BLaER1 (cell line): Measurements from ENCODE around the gene DIO3.

Source experiments
- H3K27ac ChIP-seq: shearing (Covaris generic); formaldehyde crosslinking; 2 replicates; pipeline ENCODE4 v1.8.1; 2022
- H3K27me3 ChIP-seq: shearing (Covaris generic); formaldehyde crosslinking; 2 replicates; pipeline ENCODE4 v1.8.1; 2022
- H3K36me3 ChIP-seq: shearing (Covaris generic); formaldehyde crosslinking; 2 replicates; pipeline ENCODE4 v1.8.1; 2022
- H3K4me1 ChIP-seq: shearing (Covaris generic); formaldehyde crosslinking; 2 replicates; pipeline ENCODE4 v1.8.1; 2022
- H3K4me2 ChIP-seq: shearing (Covaris generic); formaldehyde crosslinking; 2 replicates; pipeline ENCODE4 v1.8.1; 2022
- H3K4me3 ChIP-seq: shearing (Covaris generic); formaldehyde crosslinking; 2 replicates; pipeline ENCODE4 v1.8.1; 2022
- H3K9ac ChIP-seq: shearing (Covaris generic); formaldehyde crosslinking; 2 replicates; pipeline ENCODE4 v1.8.1; 2022
- H3K9me3 ChIP-seq: shearing (Covaris generic); formaldehyde crosslinking; 2 replicates; pipeline ENCODE4 v1.8.1; 2022
- H4K20me1 ChIP-seq: shearing (Covaris generic); formaldehyde crosslinking; 2 replicates; pipeline ENCODE4 v1.8.1; 2022
- Cebpa-rat ChIP-seq: shearing (Covaris generic); IDR thresholded peaks from 2 replicates; pipeline ENCODE4 v1.8.1; 2022

DIO3 gene

DNA sequence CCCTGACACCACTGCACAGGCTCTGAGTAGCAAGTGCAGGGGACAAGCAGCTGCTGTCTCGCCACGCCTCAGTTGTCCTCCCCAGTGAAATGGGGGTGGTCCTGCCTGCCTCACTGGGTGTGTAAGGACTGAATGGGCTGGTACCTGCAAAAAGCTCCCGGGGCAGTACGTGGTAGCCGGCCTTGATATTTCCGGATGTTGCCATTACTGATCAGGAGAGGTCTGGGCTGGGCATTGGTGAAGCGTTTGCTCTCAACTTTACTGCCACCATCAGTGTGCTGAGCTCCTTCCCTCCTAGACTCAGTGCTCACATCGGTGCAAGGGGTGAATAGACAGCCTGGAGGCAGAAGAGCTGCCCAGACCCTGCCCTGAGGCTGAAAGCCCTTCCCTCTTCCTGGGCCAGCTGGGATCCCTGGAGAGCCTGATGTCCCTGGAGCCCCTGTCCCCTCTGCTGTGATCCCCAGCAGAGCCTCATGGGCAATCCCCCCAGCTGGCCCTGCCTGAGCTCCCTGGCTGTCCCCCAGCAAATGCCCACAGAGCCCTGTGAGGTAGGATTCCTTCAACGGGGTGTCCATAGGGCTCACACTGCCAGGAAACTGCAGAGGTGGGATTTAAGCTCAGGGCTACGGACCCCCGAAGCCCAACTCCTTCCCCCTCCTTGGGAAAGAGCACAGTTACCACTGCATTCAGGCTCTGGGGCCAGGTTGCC lies 18.2 kb downstream of the DIO3 start:
- H3K27ac ChIP-seq = no peak overlapping the region
- H3K4me2 ChIP-seq = no peak overlapping the region
- H3K4me3 ChIP-seq = no peak overlapping the region

DNA sequence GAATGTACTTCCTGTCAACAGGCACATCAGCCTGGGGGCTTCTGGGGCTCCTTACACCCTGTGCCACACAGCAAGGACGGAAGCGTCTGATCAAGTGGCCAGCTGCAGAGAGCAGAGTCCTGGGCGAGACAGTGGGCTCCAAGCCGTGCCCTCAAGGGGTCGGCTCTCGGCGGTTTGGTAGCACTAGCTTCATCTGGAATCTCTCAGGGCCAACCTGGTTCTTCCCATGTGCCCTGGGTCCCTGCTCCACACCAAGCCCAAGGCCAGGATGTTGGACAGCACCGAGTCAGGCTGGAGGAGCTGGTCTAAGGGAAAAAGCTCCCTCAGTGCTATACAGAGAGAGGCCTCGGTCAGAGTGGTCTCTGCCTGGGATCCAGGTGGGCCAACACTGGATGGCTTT lies 20.5 kb downstream of the DIO3 start:
- H3K27ac ChIP-seq = no peak overlapping the region
- H3K4me2 ChIP-seq = no peak overlapping the region
- no peaks in the 10 kb centered on the region for H3K9me3 ChIP-seq
- peaks cover 19% of the 10 kb centered on the region for H3K4me1 ChIP-seq
- no peak for TF ChIP-seq Cebpa-rat
- H3K4me3 ChIP-seq = no peak overlapping the region
- no peaks in the 10 kb centered on the region for H3K27me3 ChIP-seq
- no peaks in the 10 kb centered on the region for H3K36me3 ChIP-seq
- H3K9ac ChIP-seq = no peak overlapping the region
- no peaks in the 10 kb centered on the region for H4K20me1 ChIP-seq

More for the DNA sequence above, 18.2 kb downstream of the DIO3 start:
- no peaks in the 10 kb centered on the region for H3K9me3 ChIP-seq
- no peaks in the 10 kb centered on the region for H3K36me3 ChIP-seq
- no peak overlapping the region for H3K9ac ChIP-seq
- H3K4me1 ChIP-seq = 0 out of 2 replicates have a peak, but pooled peaks cover 3% of the 10 kb centered on the region
- no peak for TF ChIP-seq Cebpa-rat
- no peaks in the 10 kb centered on the region for H4K20me1 ChIP-seq
- H3K27me3 ChIP-seq = no peaks in the 10 kb centered on the region

DNA sequence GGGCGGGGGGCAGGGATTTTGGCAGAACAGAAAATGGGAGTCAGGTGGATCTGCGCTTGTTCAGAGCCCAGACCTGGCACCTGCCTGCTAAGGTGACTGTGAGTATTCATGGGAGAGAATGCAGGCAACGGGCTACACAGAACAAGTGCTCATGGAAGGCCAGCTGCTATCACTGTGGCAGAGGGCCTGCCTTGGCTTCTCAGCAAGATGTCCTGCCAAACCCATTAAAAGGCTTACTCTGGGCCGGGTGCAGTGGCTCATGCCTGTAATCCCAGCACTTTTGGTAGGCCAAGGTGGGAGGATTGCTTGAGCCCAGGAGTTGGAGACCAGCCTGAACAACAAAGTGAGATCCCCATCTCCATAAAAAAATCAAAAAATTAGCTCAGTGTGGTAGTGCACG lies 21.0 kb downstream of the DIO3 start:
- Histone ChIP-seq H4K20me1 (no peaks in the 10 kb centered on the region), H3K4me1 (peaks cover 24% of the 10 kb centered on the region), H3K27me3 (no peaks in the 10 kb centered on the region; the same call in 1 of the 2 replicates), H3K4me3 (no peak overlapping the region), H3K36me3 (no peaks in the 10 kb centered on the region), H3K4me2 (no peak overlapping the region), H3K27ac (no peak overlapping the region), H3K9ac (no peak overlapping the region), H3K9me3 (no peaks in the 10 kb centered on the region)
- no peak for TF ChIP-seq Cebpa-rat

DNA sequence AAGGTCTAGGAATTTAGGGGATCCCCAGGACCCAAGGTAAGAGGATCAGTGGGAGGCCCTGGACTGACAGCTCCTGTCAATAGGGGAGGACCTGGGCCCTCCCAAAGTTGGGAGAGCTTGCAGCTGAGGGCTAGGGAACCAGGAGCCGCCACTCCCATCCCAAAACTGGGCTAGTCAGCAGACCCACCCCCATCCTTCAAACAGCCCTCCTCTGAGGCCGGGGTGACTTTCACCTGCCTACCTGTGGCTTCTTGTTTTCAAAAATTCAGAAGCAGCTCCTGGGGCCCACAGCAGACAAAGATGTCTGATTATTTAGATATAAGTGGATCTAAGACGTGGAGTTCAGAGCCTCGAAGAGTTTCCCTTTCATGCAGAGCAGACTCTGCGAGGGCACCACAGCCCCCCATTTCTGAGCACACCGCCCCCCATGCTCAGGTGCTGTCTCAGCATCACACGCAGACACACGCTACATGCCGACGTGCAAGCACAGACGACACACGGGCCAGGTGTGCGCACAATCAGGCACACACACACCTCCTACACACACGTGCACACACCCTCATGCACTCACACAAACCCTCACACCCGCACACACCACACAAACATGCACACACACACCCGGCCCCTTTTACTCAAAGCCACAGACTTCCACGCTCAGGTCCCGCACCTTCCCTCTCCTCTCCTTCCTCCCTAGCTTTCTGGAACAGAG lies 21.9 kb downstream of the DIO3 start:
- no peak overlapping the region for H3K4me2 ChIP-seq
- H3K9ac ChIP-seq = no peak overlapping the region
- no peak overlapping the region for H3K27ac ChIP-seq
- no peaks in the 10 kb centered on the region for H4K20me1 ChIP-seq
- H3K9me3 ChIP-seq = no peaks in the 10 kb centered on the region
- no peaks in the 10 kb centered on the region for H3K36me3 ChIP-seq
- no peak overlapping the region for H3K4me3 ChIP-seq
- no peak for TF ChIP-seq Cebpa-rat
- peaks cover 33% of the 10 kb centered on the region for H3K4me1 ChIP-seq
- no peaks in the 10 kb centered on the region; the same call in 1 of the 2 replicates for H3K27me3 ChIP-seq

DNA sequence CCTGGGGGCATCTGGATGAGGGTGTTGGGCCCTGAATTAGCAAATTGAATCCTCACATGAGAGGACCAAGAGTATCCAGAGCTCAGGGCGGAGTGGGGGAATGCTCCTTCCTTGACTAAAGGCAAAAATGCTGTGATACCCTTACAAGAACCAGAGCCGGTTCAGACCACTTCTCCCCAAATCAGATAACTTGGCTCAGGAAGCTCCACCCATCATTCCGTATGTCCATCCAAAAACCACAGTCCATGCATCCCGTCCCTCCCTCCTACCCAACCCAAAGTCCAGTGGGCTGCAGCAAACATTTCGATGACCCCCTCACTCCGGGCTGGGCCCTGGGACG lies 22.4 kb downstream of the DIO3 start:
- Histone ChIP-seq H3K4me3 (no peak overlapping the region), H3K36me3 (no peaks in the 10 kb centered on the region), H3K27me3 (no peaks in the 10 kb centered on the region; the same call in 1 of the 2 replicates), H3K4me1 (peaks cover 37% of the 10 kb centered on the region), H3K27ac (no peak overlapping the region), H3K9ac (no peak overlapping the region), H3K4me2 (no peak overlapping the region), H3K9me3 (no peaks in the 10 kb centered on the region), H4K20me1 (no peaks in the 10 kb centered on the region)
- no peak for TF ChIP-seq Cebpa-rat

DNA sequence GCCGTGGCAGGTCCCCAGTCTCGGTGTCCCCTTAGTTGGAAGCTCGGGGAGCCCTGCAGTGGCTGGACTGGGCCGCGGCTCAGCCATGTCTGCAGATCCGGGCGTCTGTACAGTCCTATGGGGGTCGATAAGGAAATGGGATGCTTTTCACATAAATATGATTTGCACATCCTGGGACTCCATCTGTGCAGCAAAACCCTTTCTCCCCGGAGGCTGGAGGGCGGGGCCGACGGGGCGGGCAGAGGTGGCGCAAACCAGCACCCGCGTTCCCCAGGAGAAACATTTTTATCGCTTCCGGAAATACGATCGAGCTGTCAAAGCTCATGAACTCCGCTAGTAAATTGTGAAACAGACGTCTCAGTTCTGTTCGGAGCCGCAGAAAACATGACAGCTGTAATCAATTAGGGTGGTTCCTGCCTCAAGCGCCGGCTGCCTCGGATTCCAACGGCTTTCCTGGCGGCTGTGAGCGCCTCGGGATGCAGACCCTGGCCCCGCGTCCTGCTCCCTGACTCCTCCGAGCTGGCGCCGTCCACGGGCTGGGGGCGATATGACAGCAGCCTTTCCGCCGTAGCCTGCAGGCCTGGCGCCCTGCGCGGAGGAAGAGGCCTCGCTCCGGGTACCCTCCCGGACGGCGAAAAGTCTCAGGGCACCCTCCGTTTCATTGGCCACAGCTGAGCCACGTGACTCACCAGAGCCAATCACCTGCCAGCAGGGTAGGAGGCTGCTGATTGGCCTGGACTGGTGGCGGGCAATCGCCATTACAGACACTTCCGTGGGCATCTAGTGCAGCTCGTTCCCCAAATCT lies 23.0 kb downstream of the DIO3 start:
- no peak overlapping the region for H3K4me2 ChIP-seq
- no peak for TF ChIP-seq Cebpa-rat
- H3K4me1 ChIP-seq = peaks cover 40% of the 10 kb centered on the region
- H3K9me3 ChIP-seq = no peaks in the 10 kb centered on the region
- no peak overlapping the region for H3K9ac ChIP-seq
- H4K20me1 ChIP-seq = no peaks in the 10 kb centered on the region
- H3K27ac ChIP-seq = no peak overlapping the region
- no peaks in the 10 kb centered on the region; the same call in 1 of the 2 replicates for H3K27me3 ChIP-seq
- no peaks in the 10 kb centered on the region for H3K36me3 ChIP-seq
- H3K4me3 ChIP-seq = no peak overlapping the region

DNA sequence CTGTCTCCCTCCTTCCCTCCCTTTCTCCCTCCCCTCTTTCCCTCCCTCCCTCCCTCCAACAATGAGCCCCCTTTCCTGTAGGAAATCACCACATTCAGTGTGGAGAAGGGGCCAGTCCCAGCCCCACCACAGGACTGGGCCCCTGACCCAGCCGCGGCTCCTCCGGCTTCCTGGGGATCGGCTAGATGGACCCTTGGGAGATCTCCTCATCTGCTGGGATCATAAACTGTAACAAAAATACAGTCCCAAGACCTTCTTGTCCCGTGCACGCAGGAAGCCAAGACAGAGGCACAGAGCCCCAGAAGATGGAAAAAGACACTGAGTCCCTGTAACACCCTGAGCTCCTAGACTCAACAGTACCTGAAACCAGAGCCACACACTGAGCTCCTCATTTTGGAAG lies 23.9 kb downstream of the DIO3 start:
- TF ChIP-seq Cebpa-rat = no peak

DNA sequence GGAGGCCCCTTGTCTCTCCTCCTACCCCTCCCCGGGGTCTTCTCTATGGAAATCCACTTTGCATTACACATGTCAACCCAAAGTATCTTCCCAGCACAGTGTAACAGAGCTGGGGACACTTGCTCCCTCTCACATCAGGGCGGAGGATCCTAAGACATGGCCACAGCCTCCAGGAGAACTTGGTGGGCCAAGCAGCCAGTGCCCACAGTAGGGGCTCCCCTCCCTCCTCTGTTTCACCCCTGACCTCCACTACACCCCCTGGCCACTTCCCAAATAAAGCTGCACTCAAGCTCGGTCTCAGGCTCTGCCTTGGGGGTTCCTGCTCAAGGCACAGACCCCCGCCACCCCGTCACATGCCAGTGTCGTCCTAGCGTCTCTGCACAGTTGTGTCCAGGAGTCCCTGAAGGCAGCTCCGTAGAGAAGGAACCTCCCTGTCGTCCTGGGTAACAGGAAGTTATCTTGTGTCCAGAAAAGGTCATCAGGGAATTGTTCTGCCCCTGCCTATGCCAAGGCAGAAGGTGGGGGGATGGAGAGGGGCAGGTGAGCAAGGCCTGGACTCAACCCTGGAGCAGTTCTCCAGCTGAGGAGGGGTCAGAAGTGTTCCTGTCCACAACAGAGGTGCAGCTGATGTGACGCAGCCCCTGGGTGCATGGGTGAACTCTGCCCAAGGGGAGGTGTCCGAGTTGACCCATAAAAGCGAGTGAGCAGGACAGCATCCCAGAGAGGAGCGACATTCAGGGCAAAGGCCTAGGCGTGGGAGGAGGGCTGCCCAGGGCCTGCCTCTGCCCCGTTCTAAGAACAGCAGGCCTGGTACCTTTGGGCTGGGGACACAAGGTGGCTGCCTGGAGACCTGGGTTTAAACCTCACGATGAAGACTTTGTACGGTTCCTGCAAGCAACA lies 25.5 kb downstream of the DIO3 start:
- TF ChIP-seq Cebpa-rat = no peak
- H3K27me3 ChIP-seq = no peaks in the 10 kb centered on the region; the same call in 1 of the 2 replicates
- H3K36me3 ChIP-seq = no peaks in the 10 kb centered on the region
- no peak overlapping the region for H3K9ac ChIP-seq
- peak overlapping the region; percentile 75 for H3K4me2 ChIP-seq
- H3K4me3 ChIP-seq = no peak overlapping the region
- no peaks in the 10 kb centered on the region for H3K9me3 ChIP-seq
- no peak overlapping the region for H3K27ac ChIP-seq
- no peaks in the 10 kb centered on the region for H4K20me1 ChIP-seq
- H3K4me1 ChIP-seq = peaks cover 66% of the 10 kb centered on the region

More for the DNA sequence above, 23.9 kb downstream of the DIO3 start:
- no peaks in the 10 kb centered on the region for H3K36me3 ChIP-seq
- H3K9me3 ChIP-seq = no peaks in the 10 kb centered on the region
- no peak overlapping the region for H3K9ac ChIP-seq
- no peak overlapping the region for H3K4me3 ChIP-seq
- peak overlapping the region; percentile 41 for H3K4me2 ChIP-seq
- no peaks in the 10 kb centered on the region; the same call in 1 of the 2 replicates for H3K27me3 ChIP-seq
- no peaks in the 10 kb centered on the region for H4K20me1 ChIP-seq
- H3K27ac ChIP-seq = no peak overlapping the region
- H3K4me1 ChIP-seq = peaks cover 50% of the 10 kb centered on the region

DNA sequence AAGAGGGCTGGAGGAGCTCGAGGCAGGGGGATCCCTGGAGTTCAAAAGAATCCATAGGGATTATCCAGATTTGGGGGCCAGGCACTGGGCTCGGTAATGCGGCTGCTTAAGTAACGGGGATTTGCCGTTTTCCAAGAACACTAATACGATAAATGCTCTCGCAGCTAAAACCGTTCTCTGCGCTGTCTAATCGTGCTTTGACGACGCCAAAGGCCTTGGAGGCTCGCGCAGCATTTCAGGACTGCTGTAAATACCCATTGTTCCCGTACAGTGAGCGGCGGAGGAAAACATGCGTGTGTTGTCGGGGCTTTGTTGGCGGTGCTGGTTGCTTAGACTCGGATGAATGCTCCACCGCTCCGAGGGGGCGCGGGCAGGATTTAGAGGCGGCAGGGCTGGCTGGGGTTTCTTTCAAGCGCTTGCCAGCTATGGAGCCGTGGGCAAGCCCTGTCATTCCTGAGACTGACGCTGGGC lies 26.2 kb downstream of the DIO3 start:
- Histone ChIP-seq H3K9me3 (no peaks in the 10 kb centered on the region), H3K4me1 (peaks cover 73% of the 10 kb centered on the region), H3K27ac (no peak overlapping the region), H3K27me3 (no peaks in the 10 kb centered on the region; the same call in 1 of the 2 replicates), H3K4me2 (peak overlapping the region; percentile 75), H4K20me1 (no peaks in the 10 kb centered on the region), H3K36me3 (no peaks in the 10 kb centered on the region), H3K9ac (no peak overlapping the region), H3K4me3 (no peak overlapping the region)
- no peak for TF ChIP-seq Cebpa-rat
